Measurements from ENCODE around the gene GIPR. TPM values are rescaled to one million over a fixed set of nuclear protein-coding genes. Genes with fewer than 3 reads are reported as not detected.

The GIPR gene
- total and polyA plus RNA-seq, 2 of the 13 experiments (the other 11 are each of a cell fraction or from before 2014, with no cell fraction given) = 0.15 to 1.2 TPM

- no peaks in the 10 kb centered on the region for H3K9me3 ChIP-seq (ENCODE audit: low read length)
- in situ Hi-C loops (cut with HindIII; ENCODE audit: extremely low pct_ligation_motif_present, low pct_unique_long_range_greater_than_20kb) = no loop called here
- H2AFZ ChIP-seq (ENCODE audit: low read length) = no peak overlapping the region
- no peaks in the 10 kb centered on the region for H4K20me1 ChIP-seq (ENCODE audit: insufficient read depth, low read length)
- peak overlapping the region; percentile 98 for H3K4me2 ChIP-seq (ENCODE audit: low read depth, low read length)
- ATAC-seq (peak; percentile 51), DNase-seq (ENCODE audit: low spot score) (no peak), FAIRE-seq (no peak)
- BruUV-seq (replicated peaks) = no TSS peak
- H3K4me3 ChIP-seq (replicated peaks in 1 of 3; ENCODE audit: insufficient read depth in 1 of 3, low read depth in 2 of 3, low read length in 3 of 3) = peak overlapping the region; percentile 34 to 85 (median 55); a peak in 5 of 6 replicates
- H3K9ac ChIP-seq (ENCODE audit: insufficient read depth, low read depth, low read length) = peak overlapping the region; percentile 65
- 10% methylated on average over 12 of the region's 28 CpGs for WGBS (ENCODE audit: low lambda C conversion rate)
- no peaks in the 10 kb centered on the region for H3K36me3 ChIP-seq (replicated peaks in 1 of 2; ENCODE audit: control insufficient read depth in 1 of 2, insufficient read depth in 2 of 2, low read length in 2 of 2)
- H3K27ac ChIP-seq (ENCODE audit: extremely low read length, insufficient read depth, low read length) = no peak overlapping the region
- intact Hi-C loops (cut with micrococcal nuclease; ENCODE audit: unreplicated experiment) = loop anchor here (1.0 kb wide), 1 partner anchor 15 kb away; the partner anchor contains the start of gene QPCTL
- peaks cover 0 to 2% of the 10 kb centered on the region in 2 experiments; a peak in 2 of 5 replicates for H3K27me3 ChIP-seq (ENCODE audit: control insufficient read depth in 1 of 2, insufficient read depth in 2 of 2, low read length in 2 of 2)
- CTCF ChIA-PET (ENCODE audit: low intra/inter-chr PET ratio, low total read pairs) = no interaction called here
- POLR2A ChIA-PET = interaction anchor here (0.6 to 5.3 kb wide), 14 partner anchors 8 to 208 kb away, joined by 3 to 44 read pairs (median 4); partner anchors contain the start of genes EML2, FBXO46, GIPR and OPA3
- H3K79me2 ChIP-seq (ENCODE audit: insufficient read depth, low read length) = no peaks in the 10 kb centered on the region
- peaks cover 30% of the 10 kb centered on the region for H3K4me1 ChIP-seq (ENCODE audit: insufficient read depth, low read length)
- TF ChIP-seq, protein P1, sequence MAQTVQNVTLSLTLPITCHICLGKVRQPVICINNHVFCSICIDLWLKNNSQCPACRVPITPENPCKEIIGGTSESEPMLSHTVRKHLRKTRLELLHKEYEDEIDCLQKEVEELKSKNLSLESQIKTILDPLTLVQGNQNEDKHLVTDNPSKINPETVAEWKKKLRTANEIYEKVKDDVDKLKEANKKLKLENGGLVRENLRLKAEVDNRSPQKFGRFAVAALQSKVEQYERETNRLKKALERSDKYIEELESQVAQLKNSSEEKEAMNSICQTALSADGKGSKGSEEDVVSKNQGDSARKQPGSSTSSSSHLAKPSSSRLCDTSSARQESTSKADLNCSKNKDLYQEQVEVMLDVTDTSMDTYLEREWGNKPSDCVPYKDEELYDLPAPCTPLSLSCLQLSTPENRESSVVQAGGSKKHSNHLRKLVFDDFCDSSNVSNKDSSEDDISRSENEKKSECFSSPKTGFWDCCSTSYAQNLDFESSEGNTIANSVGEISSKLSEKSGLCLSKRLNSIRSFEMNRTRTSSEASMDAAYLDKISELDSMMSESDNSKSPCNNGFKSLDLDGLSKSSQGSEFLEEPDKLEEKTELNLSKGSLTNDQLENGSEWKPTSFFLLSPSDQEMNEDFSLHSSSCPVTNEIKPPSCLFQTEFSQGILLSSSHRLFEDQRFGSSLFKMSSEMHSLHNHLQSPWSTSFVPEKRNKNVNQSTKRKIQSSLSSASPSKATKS (CRISPR knock-in tag; IDR thresholded peaks at IDR 0.05) = no peak
- TF ChIP-seq ZNF563 (CRISPR knock-in tag; IDR thresholded peaks at IDR 0.05) (0 out of 2 replicates have a peak, but pooled peaks have one; percentile 25), HNRNPH1 (optimal IDR thresholded peaks at IDR 0.05; ENCODE audit: low read depth, low read length) (no peak), ETV5 (CRISPR knock-in tag; IDR thresholded peaks at IDR 0.05; ENCODE audit: borderline replicate concordance) (no peak), TEAD3 (CRISPR knock-in tag; optimal IDR thresholded peaks at IDR 0.05; ENCODE audit: borderline replicate concordance) (no peak), SALL2 (CRISPR knock-in tag; IDR thresholded peaks at IDR 0.05) (peak; percentile 25; the same call in 1 of the 2 replicates), ZNF383 (CRISPR knock-in tag; IDR thresholded peaks at IDR 0.05; ENCODE audit: borderline replicate concordance) (no peak), ZNF772 (CRISPR knock-in tag; IDR thresholded peaks at IDR 0.05) (no peak), XBP1 (CRISPR knock-in tag; IDR thresholded peaks at IDR 0.05) (no peak), TGIF2 (CRISPR knock-in tag; IDR thresholded peaks at IDR 0.05) (no peak), KAT7 (CRISPR knock-in tag; IDR thresholded peaks at IDR 0.05; ENCODE audit: borderline replicate concordance) (no peak), HNF1A (IDR thresholded peaks at IDR 0.05; ENCODE audit: low read depth) (no peak), HNF1A (CRISPR knock-in tag; IDR thresholded peaks at IDR 0.05; ENCODE audit: borderline replicate concordance) (no peak), ARID4A (CRISPR knock-in tag; IDR thresholded peaks at IDR 0.05; ENCODE audit: borderline replicate concordance) (0 out of 2 replicates have a peak, but pooled peaks have one; percentile 36)
Measured at GRCh38 chr19:45676851-45677263, 8.8 kb downstream of the GIPR start.
